ENCODE results near the gene MAGI2. TPM values are rescaled to one million over a fixed set of nuclear protein-coding genes. Genes with fewer than 3 reads are reported as not detected.

MAGI2 gene
- total and polyA plus RNA-seq, 2 of the 13 experiments (the other 11 are each of a cell fraction or from before 2014, with no cell fraction given): 1.5 to 3.8 TPM

DNA sequence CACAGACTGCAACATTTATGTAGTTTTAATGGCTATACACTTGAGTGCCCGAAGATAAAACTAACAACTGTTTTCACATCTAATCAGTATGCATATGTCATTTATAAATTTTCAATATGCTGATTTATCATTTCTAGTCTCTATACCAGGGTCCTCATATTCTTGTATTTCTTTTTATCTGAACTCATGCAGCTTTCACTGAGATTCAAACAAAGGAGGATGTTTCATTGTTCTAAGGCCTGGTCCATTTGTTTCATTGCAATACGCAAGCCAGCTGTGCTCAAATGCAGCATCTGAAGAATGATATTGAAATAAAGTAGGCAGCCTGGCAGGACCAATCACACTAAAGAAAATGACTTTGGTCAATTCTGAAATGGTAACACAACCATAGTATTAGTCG lies 31.7 kb downstream of the MAGI2 start (continued):
- TF ChIP-seq, protein P1, sequence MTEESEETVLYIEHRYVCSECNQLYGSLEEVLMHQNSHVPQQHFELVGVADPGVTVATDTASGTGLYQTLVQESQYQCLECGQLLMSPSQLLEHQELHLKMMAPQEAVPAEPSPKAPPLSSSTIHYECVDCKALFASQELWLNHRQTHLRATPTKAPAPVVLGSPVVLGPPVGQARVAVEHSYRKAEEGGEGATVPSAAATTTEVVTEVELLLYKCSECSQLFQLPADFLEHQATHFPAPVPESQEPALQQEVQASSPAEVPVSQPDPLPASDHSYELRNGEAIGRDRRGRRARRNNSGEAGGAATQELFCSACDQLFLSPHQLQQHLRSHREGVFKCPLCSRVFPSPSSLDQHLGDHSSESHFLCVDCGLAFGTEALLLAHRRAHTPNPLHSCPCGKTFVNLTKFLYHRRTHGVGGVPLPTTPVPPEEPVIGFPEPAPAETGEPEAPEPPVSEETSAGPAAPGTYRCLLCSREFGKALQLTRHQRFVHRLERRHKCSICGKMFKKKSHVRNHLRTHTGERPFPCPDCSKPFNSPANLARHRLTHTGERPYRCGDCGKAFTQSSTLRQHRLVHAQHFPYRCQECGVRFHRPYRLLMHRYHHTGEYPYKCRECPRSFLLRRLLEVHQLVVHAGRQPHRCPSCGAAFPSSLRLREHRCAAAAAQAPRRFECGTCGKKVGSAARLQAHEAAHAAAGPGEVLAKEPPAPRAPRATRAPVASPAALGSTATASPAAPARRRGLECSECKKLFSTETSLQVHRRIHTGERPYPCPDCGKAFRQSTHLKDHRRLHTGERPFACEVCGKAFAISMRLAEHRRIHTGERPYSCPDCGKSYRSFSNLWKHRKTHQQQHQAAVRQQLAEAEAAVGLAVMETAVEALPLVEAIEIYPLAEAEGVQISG (CRISPR knock-in tag; IDR thresholded peaks at IDR 0.05): no peak
- TF ChIP-seq ZNF747 (CRISPR knock-in tag; IDR thresholded peaks at IDR 0.05; ENCODE audit: borderline replicate concordance) (no peak), NKX3-1 (CRISPR knock-in tag; IDR thresholded peaks at IDR 0.05) (no peak)

DNA sequence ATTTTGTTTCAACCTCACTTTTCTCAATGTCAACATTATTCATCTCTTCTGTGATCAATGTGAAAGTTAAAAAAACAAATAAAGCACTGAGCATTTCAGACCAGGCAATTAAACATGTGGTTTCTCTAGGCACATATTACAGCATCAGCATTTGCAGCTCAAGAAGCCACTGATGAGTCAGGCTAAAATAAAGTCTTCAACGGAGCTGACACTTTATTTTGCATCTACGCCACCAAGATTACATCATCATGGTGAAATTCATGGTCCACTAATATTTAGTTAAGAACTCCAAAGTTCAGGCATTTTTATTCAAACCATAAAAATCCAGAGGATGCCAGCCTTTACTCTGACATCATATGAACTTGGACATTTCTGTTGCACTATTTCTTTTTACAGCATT lies 33.0 kb downstream of the MAGI2 start:
- H3K9me3 ChIP-seq (ENCODE audit: low read length): no peaks in the 10 kb centered on the region
- H4K20me1 ChIP-seq (ENCODE audit: insufficient read depth, low read length): no peaks in the 10 kb centered on the region
- FAIRE-seq (no peak), DNase-seq (ENCODE audit: low spot score) (peak; percentile 41), ATAC-seq (no peak)
- H3K27ac ChIP-seq (ENCODE audit: extremely low read length, insufficient read depth, low read length): no peak overlapping the region
- TF ChIP-seq, protein P2, sequence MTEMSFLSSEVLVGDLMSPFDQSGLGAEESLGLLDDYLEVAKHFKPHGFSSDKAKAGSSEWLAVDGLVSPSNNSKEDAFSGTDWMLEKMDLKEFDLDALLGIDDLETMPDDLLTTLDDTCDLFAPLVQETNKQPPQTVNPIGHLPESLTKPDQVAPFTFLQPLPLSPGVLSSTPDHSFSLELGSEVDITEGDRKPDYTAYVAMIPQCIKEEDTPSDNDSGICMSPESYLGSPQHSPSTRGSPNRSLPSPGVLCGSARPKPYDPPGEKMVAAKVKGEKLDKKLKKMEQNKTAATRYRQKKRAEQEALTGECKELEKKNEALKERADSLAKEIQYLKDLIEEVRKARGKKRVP (CRISPR knock-in tag; IDR thresholded peaks at IDR 0.05): peak in 1 of 2 experiments; percentile 31; a peak in 1 of 4 replicates
- TF ChIP-seq DR1 (CRISPR knock-in tag; IDR thresholded peaks at IDR 0.05) (no peak), FOSL2 (CRISPR knock-in tag; IDR thresholded peaks at IDR 0.05) (peak; percentile 67), CREB1 (IDR thresholded peaks at IDR 0.05) (peak; percentile 37; the same call in 1 of the 2 replicates), CREB1 (CRISPR knock-in tag; IDR thresholded peaks at IDR 0.05) (no peak), RAD21 (CRISPR knock-in tag; IDR thresholded peaks at IDR 0.05) (no peak), MAFF (IDR thresholded peaks at IDR 0.05; ENCODE audit: low read depth, low read length) (peak; percentile 57; the same call in 1 of the 2 replicates), MAFK (conservative IDR thresholded peaks at IDR 0.05 in 1 of 2, IDR thresholded peaks at IDR 0.05 in 1 of 2; ENCODE audit: low read length in 2 of 2) (peak; percentile 51 to 54; a peak in 3 of 4 replicates), ATF7 (IDR thresholded peaks at IDR 0.05) (peak; percentile 48), ATF7 (CRISPR knock-in tag; IDR thresholded peaks at IDR 0.05) (no peak), GTF3A (CRISPR knock-in tag; conservative IDR thresholded peaks at IDR 0.05) (no peak), CEBPB (IDR thresholded peaks at IDR 0.05; ENCODE audit: borderline replicate concordance, low read depth, low read length) (peak; percentile 59; the same call in 1 of the 2 replicates), DMAP1 (CRISPR knock-in tag; IDR thresholded peaks at IDR 0.05) (no peak), ZNF7 (CRISPR knock-in tag; IDR thresholded peaks at IDR 0.05) (no peak)
- no TSS peak for BruUV-seq (replicated peaks)
- peaks cover 11% of the 10 kb centered on the region for H3K4me1 ChIP-seq (ENCODE audit: insufficient read depth, low read length)
- no peak overlapping the region for H3K9ac ChIP-seq (ENCODE audit: insufficient read depth, low read depth, low read length)
- no peaks in the 10 kb centered on the region for H3K27me3 ChIP-seq (ENCODE audit: control insufficient read depth in 1 of 2, insufficient read depth in 2 of 2, low read length in 2 of 2)
- WGBS (ENCODE audit: low lambda C conversion rate): 13% methylated on average over 2 of the region's 2 CpGs
- no peaks in the 10 kb centered on the region for H3K36me3 ChIP-seq (replicated peaks in 1 of 2; ENCODE audit: control insufficient read depth in 1 of 2, insufficient read depth in 2 of 2, low read length in 2 of 2)
- ChIA-PET CTCF (ENCODE audit: low intra/inter-chr PET ratio, low total read pairs) (no interaction called here), POLR2A (interaction anchor here (2.4 kb wide), 1 partner anchor 32 kb away, joined by 8 read pairs; no protein-coding TSS in a partner anchor)
- H3K79me2 ChIP-seq (ENCODE audit: insufficient read depth, low read length): no peaks in the 10 kb centered on the region
- in situ Hi-C loops (cut with HindIII; ENCODE audit: extremely low pct_ligation_motif_present, low pct_unique_long_range_greater_than_20kb): no loop called here
- intact Hi-C loops (cut with micrococcal nuclease; ENCODE audit: unreplicated experiment): no loop called here
- H3K4me3 ChIP-seq (replicated peaks in 1 of 3; ENCODE audit: insufficient read depth in 1 of 3, low read depth in 2 of 3, low read length in 3 of 3): no peak overlapping the region
- no peak overlapping the region for H2AFZ ChIP-seq (ENCODE audit: low read length)
- no peak overlapping the region for H3K4me2 ChIP-seq (ENCODE audit: low read depth, low read length)
